CD4-positive, alpha-beta T cell treated with Interleukin-17A for 4 hours (primary cell): ENCODE results near the gene PSMB1.
"Not testable (repeated sequence)": the region's sequence is repeated elsewhere in the genome, so short reads cannot be mapped to it uniquely, and the experiment has no call there.

Source experiments
- DNase-seq: peaks from one replicate; pipeline ENCODE4 v3.0.0-alpha.2; 2020; ENCODE audit warnings: mixed read lengths

The PSMB1 gene

GRCh38 chr6:170502268-170502667, 50.8 kb downstream of the PSMB1 start:
- not testable (repeated sequence) for DNase-seq

GRCh38 chr6:170500955-170501590, 52.0 kb downstream of the PSMB1 start:
- DNase-seq: no peak

DNA sequence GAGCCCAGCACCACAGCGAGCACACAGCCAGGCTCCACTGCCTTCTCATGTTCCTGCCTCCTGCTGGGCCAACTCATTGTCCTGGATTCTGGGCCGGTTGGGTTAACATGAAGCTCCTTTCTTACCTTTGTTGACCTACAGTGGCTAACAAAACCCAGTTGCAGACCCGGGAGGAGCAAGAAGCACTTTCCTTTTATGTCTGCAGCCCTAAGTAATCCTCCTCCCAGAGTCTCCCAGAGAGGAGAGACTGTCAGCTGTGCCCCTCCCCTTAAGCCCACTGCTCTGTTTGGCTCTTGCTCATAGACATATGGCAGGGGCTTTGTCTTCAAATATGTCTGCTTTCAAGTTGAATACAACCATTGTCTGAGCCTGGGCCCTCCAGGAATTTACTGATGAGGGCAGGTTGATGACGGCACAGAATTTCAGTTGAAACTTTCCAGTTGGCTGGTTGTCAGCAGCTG, 55.2 kb downstream of the PSMB1 start:
- no peak for DNase-seq

GRCh38 chr6:170493354-170493753, 59.8 kb downstream of the PSMB1 start:
- no peak for DNase-seq

- no peak for DNase-seq
Measured at GRCh38 chr6:170490259-170490658, 62.8 kb downstream of the PSMB1 start.

DNA sequence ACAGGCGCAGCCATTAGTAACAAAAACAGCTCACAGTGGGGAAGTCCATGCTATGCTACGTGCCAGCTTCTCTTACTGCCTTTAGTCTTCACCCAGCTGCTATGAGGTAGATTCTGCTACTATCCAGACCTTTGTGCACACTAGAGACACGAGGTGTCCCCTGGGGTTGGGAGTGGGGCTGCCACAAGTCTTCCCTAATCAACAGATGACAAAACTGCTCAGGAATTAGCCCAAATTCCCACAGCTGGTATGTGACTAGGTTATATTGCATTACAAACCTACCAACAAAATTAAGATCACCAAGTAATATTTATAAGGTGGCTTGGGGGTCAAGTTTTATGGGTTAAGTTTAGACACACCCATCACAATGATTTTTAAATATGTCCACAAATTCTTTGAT, 63.3 kb downstream of the PSMB1 start:
- DNase-seq: no peak

- DNase-seq: no peak
Measured at GRCh38 chr6:170487707-170488329, 65.3 kb downstream of the PSMB1 start.

- no peak for DNase-seq
Measured at GRCh38 chr6:170485159-170485558, 67.9 kb downstream of the PSMB1 start.
